ENCODE measurements around the gene ARFGAP2.
A peak's percentile ranks its signal among the peaks of the same experiment; 100 is the strongest.

Gene ARFGAP2

DNA sequence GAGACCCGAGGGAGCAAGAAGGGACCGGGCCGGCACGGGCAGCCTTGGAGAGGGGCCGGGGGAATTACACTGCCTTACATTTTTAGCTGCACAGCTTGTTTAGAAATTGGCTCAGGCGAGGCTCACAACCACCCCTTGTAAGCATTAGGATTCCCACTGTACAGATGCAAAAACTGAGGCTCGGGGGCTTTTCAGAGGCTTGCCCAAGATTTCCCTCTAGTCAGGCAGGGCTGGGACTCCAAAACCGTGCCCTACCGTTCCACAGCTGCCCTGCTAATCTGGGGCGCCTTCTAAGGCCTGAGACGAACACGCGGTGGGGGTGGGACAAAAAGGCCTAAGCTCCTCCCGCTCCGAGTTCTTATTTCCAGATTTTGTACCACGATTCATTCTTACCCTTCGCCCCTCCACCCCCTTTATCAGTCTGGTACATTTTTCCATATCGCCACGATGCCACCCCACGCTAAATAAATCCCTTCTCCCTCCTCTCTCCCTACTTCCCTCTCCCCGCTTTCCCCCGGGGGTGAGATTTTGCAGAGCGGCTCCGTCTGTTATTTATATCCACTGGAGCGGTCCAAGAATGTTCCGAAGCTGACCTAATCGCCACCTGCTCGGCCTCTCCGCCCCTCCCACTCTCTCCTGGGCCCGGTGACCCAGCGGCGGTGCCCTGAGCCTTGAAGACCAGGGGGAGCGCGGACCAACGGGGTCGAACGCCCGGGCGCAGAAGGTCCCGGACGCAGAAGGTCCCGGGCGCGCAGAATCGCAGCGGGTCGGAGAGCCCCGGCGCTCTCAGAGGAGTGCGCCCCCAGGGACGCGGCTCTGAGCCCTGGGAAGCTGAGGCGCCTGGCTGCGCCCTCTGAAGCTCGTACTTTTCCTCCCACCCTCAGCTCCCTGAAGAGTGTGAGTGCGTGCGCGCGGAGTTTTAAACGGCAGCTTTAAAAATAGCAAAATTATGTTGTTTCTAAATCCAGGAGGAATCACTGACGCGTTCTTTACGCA is 10.3 kb upstream of the ARFGAP2 start:
- no peak for DNase-seq

DNA sequence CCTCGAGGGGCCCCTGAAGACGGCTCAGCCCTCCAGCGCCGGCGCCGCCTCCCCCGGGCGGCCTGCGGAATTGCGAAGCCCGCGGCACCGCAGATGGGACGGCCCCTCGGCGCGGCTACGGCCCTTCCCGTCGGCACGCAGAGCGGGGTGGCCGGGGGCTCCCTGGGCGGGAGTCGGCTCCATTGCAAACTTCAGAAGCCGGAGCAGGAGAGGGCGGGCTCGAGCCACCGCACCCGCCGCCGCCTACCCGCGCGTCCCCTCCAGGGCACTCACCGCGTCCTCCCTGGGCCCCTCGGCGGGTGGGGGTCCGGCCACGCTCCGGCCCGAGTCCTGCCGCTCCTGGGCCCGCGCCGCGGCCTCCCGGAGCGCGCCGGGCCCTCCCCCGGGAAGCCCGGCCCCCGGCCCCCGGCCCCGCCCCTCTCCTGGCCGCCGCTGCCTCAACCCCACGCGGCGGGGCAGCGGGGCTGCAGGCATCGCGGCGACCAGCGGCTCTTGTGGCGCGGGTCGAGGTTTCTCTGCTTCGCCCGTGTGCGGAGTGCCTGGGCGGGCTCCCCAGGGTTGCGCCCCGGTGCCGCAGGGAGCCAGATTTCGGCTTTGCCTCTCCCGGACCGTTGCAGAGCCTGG is 9.5 kb upstream of the ARFGAP2 start, which contains the start of gene PACSIN3:
Gene PACSIN3, minus strand, starts transcription at position 359 of the 624 bp plus-strand sequence. CDS start 3,707 bp downstream, outside the sequence.
- no peak for DNase-seq

DNA sequence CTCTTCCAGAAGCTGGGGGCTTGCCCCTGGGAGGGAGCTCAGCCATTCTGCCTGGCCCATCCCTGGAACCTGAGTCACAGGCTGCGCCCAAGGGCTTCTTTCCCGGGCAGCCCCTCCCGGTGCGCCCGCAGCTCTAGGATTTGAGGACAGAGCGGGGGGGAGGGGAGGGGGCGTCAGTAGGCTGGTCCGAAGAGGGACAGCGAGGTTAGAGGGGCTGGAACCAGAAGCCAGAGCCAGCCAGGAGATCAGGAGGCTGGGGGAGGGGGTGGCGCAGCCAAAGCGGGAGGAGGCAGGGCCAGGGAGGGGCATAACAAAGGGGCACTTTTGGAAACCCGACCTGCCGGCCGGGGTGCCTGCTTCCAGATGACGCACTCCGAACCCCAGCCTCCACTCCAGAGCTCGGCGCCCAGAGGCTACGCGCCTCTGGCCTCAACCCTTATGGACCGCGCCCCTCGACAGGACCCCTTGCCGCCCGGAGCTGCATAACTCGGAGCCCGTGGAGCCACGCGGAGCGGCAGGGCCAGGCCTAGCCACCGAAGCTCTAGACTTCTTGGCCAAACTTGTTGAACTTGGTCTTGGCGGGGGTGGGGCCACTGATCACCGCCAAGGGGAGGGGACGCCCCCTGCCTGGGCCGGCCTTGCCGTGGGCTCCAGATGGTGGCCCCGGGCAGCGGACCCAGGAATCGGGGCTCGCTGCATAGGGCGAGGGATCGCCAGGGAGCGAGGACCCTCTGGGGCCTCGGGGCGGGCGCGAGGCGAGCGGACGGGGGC is 8.8 kb upstream of the ARFGAP2 start:
- no peak for DNase-seq

DNA sequence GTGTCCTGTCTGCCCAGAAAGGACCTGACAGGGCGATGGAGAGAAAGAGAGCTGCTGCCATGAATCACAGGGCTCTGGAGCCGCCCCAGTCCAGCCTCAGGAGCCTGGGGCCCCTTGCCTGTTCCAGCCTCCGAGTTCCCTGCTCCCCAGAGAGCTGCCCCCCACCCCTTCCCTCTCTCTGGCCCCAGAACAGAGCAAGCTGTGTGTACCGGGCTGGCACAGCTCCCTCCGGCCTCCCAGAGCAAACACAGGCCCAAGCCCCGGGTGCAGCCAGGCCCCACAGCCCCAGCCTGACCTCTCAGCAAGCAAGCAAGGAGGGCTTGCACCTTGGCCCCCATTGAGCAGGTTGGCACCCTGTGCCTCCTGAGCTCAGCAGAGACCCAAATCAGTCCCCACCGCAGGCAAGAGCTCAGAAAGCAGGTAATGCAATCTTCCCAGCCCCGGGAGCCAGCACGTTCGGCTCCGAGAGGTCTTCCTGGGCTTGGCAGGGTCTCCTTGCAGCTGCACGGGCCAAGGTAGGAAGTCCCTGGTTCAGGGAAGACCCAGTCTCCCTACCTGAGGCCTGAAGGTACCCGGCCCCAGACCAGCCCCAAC is 8.1 kb upstream of the ARFGAP2 start:
- no peak for DNase-seq

DNA sequence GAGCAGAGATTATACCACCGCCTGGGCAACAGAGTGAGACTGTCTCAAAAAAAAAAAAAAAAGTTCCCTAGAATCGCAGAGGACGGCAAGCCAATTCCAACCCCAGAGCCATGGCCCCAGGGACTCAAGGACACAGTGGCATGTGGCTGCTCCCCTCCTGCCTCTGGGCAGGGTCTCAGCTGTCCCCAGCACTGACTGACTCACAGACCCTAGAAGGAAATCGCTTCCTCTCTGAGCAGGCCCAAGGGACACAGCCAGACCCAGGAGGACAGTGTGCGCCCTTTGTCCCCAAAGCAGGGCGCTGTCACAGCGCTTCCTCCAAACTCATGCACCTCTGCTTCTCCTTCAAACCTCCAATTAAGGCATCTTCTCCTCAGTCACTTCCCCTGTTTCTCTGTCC is 7.3 kb upstream of the ARFGAP2 start:
- DNase-seq: no peak

DNA sequence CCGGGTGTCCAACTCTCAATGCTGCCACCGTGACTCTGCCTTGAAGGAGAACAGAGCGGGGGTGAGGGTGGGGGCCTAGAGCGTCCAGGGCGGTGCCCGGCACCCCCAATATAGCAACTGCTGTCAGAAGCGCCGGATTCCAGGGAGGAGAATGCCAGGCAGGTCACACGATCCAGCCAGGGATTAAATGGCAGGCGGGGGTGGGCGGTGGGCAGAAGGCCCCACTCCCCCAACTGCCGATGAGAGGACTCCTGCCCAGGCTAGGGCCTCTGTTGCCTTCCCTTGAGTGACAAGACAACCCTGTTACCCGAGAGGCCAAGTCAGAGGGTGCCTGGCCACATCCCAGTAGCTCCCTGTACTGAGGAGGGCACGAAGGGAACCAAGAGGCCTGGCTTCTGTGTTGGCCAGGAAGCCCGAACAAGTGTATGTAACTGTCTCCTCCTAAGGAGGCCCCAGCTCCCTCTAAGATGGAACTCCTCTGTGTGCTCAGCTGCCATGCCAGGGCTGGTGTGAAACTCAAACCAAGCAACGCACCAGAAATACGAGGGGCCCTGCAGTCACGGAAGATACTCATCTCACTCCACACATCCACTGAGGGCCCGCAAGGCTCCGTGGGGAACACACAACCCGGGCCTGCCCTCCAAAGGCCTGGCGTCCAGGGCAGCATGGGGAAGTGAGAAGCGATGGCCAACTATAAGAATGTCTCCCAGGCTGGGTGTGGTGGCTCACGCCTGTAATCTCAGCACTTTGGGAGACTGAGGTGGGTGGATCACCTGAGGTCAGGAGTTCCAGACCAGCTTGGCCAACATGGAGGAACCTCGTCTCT is 6.6 kb upstream of the ARFGAP2 start:
- DNase-seq: no peak

DNA sequence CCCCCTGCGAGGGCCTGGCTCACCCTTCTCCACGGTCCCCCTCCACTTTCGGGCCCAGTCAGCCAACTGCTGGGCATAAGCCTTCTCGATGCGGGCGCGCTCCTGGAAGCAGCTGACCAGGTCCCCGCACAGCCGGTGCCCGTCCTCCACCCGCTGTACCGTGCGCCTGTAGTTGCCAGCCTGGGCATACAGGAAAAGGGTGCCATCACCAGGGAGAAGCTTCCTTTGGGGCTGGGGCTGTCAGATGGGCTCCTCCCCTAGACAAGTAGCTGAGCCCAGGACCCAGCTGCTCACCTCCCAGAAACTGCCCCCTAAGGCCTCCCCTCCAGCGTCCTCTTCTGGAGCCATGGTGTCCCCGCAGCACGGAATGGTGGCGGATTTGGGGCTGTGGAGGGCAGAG is 5.7 kb upstream of the ARFGAP2 start:
- DNase-seq: no peak

DNA sequence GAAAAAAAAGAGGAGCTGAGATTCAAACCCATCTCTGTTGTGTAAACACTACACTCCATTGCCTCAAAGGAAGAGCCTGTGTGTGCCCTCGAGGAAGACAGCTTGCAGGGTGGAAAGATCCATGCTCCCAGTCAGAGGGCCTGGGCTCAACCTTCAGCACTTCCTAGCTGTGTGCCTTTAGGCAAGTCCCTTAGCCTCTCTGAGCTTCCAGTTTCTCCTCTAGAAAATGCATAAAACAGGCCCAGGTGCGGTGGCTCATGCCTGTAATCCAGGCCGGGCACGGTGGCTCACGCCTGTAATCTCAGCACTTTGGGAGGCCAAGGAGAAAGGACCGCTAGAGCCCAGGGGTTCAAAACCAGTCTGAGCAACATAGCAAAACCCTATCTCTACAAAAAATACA is 4.6 kb upstream of the ARFGAP2 start:
- no peak for DNase-seq

DNA sequence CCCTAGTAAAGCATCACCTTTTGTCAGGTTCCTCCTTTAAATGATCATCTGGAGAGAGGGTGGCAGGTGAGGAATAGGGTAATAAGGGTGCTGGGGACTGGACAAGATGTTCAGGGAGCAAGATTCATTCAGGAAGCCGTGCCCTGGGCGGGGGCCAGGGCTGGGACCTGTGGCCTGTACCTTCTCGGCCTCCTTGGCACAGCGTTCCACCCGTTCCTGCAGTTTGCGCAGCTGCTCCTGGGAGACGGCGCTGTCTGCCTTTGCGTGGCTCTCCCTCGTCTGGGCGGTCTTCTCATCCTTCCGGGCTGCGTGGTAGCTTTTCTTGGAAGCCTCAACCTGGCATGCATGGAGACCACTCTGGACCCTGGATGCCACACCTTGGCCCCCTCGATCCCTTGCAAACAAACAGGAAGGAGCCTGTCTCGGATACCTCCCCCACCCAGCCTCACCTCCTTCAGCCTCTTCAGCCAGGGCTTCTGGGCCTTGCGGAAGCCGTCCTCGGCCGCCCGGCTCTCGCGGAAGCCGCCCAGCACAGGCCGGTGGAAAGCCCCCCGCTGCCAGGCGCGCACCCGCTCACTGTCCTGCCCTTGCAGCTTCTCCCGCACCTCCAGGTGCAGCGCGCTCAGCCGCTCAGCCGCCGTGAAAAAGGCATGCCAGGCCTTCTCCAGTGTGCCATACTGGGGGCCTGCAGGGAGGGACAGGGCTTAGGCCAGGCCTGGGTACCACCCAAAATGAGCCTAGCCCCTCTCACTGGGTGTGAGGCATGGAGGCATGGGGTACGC is 3.5 kb upstream of the ARFGAP2 start:
- DNase-seq: no peak

DNA sequence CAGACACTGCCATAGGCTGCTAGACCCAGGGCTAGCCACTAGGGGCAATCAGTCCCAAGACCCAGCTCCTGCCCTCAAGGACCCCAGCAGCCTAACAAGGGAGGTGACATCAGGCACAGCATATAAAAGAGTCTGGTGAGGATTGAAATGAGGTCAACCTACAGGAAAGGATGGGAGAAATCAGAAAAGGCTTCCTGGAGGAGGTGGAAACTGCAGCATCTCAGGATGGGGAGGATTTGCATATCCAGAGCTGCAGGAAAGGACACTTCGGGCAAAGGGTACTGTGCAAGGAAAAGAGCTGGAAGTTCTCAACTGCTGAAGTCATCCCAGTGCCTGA is 2.9 kb upstream of the ARFGAP2 start:
- no peak for DNase-seq

DNA sequence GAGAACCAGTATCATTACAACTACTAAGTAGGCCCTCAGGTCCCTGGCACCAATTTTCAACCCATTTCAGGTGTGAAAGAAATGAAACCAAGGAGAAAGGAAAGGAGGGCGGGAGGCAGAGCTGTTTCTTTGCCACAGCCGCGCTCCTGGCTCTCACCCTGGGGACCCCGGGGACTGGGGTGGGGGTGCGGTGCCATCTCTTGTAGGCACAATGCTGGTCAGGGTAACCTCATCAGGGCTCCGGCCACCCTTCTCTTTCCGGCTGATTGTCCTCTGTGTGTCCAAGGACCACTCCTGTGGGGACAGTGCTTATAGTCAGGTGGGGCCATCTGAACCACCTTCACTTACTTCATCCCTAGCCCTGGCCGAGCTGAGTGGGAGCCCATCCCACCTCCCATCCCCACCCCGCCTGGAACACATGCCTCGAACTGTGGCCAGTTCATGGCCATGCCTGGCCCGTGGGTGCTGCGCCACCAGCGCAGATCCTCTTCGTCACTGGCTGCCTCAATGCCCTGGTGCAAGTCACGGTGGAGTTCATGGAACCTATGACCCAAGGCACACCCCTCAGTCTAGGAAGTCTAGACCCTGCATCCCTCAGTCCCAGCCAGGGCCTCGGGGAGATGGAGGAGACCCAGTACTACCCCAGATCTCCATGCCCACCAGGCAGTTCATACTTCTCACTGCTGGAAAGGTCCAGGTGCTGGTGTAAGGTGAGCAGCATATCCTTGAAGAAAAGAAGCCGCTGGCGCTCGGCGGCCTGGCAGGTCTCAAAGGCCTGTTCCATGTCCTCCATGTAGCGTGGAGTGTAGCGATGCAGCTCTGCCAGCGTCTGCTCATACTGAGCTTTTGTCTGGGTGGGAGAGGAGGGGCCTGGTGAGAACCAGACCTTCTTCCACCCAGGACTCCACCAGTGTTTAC is 2.3 kb upstream of the ARFGAP2 start:
- DNase-seq: no peak

DNA sequence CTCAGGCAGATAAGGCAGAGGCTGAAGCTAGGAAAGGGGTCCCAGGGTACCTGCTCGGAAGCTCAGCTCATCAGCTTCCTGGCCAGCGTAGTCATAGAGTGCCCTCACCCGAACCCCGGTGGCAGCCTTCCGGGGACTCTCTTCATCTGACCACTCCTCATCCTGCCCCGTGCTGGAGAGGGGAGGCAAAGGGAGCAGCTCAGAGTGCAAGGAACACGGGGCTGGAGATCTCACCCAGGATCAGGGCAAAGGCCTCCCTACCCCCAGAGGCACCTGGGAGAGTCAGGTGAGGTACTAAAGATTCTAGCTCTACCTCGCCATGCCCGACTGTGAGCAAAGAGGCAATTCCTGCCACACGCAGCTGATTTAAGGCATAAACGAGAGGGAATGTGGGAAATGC is 1.6 kb upstream of the ARFGAP2 start:
- DNase-seq: no peak

DNA sequence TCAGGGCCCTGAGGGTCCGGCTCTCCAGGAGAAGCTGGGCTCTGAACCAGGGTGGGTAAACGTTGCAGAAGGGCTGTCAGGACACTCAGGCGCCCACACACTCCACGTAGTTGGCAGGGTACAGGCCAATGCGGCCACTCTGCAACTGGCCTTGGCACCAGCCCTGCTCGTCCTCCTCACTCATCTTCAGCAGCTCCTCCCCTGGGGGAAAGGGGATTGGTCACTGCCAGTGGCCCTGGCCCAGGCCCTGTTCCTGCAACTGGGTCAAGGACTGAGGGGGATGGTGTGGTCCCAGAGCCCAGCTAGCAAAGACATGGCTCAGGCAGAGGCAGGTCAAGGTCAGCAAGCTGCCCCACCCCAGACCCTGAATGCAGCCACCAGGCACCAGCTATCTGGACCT is 1.2 kb upstream of the ARFGAP2 start:
- DNase-seq: no peak

DNA sequence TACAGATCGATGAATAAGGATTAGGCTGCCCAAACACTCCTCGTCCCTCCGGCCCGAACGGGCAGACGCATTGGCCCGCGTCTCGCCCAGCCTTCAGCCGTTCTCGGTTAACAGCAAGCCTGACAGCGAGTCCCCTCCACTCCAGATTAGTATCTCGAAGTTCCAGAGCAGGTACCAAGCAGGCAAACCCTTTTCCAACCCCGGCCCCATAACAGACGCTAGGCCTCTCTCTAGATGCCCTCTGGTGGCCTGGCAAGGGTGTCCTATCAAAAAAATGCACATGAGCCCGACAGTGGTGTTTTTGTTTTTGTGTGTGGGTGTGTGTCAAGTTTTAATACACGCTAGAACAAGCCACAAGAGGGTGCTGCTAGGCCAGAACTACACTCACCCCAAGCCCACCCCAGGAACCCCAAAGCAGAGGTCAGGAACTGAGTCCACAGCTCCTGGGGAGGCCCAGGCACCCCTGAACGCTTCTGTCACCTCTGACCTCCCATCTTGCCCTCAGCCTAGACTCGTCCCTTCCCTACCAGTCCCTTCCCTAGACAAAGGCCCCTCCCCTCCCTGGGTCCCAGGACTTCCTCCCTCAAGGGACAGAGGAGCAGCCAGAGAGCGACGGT is 658 bp upstream of the ARFGAP2 start:
- DNase-seq: peak; percentile 28

DNA sequence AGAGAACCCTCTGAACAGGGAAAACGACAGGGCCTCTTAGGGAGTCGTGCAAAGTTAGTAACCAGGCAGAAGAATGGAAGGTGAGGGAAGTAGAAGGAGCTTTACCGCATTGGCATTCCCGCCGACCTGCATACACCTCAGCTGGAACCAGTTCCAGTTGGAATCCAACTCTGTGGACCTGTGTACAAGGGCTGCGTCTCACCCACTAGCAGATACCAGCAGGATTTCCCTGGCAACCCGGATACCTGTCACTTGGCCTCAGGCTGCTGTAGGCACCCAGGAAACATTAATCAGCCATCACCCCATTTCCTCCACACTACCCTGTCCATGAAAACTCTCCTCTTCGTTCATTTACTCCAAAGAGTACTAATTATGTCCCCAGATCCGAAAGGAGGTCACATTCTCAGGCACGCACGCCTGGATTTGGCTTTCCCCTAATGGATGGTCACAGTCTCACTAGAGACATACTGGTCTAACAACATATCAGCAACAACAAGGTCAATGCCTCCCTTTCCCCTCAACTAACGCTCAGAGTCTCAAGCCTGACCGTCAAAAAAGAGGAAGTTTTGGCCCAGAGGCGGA is 842 bp downstream of the ARFGAP2 start:
- no peak for DNase-seq

DNA sequence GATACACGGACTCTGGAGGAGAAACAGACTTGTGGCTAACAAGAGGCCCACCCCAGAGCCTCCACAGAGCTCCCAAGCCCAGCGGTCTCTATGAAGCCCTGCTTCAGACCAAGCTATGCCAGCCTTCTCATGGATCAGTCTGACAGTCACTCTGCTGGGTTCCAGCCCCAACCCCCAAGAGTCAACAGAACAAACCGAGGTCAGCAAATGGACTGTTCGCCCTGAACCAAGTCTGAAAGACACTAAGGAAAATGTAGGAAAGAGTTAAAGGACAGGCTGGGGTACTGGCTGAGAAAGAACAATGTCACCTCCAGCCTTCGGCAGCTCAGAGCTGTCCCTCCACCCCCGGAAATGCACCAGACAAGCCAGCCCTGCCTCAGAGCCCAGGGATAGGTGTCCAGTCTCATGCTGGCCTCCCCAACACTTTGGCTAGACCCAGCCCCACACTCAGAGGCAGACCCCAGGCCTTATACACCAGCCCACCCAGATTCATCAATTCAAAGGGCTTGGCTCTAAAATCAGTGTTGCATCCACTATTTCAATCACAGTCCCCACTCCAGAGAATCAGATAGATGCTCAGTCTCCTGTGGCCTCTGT is 3.8 kb downstream of the ARFGAP2 start:
- no peak for DNase-seq

DNA sequence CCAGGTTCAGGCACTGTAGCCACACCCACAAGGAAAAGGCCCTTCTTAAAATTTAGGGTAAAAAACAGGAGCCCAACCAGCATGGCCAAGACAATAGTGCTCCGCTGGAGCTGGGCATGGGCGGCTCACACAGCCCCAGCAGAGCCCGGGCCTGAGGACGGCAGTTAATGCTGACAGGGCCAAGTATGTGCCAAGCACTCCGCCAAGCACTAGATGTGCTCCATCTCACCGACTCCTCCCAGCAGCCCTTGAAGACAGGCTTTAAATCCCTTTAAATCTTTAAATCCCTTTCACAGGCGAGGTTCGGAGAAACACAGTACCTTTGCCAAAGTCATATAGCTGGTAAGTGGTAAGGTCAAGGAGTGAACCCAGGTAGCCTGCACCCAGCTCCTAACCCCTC is 4.8 kb downstream of the ARFGAP2 start:
- no peak for DNase-seq

DNA sequence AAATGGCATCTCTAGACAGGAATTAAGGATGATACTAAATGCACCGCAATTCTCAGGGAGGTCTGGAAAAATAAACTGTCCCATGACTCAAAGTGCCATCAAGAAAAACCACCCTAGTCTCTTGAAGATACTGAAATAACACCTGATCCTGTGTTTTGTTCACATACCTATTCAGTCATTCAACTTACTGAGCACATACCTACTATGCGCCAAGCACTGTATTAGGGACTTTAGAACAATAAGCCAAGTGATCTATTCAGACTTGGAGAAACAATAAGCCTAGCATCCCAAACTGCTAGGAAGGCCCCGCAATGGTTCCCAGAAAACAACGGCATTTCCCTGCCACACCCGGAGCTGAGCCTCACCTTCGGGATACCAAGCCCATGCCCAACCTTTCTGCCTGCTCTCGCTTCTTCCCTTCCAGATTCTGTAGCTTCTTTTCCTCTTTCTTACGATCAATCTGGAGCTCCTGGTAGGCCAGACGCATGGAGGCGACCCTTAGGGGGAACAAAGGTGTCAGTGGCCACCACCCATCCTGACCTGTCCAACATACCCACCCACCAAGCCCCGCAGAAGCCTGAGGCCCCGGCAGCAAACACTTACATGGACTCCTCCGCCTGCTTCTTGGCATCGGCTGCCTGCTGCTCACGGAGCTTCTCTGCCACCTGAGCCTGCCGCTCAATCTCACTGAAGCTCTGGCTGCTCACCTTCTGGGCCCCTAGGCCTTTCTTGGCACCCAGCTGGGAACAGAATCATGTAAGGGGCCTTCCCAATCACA is 5.4 kb downstream of the ARFGAP2 start:
- DNase-seq: no peak
